ENCODE data around the gene SPTA1.
"Not testable (repeated sequence)": the region's sequence is repeated elsewhere in the genome, so short reads cannot be mapped to it uniquely, and the experiment has no call there.

The SPTA1 gene

GRCh38 chr1:158714754-158715153 lies 28.2 kb upstream of the SPTA1 start:
- Histone ChIP-seq H3K9me3 (ENCODE audit: control insufficient read depth, insufficient read depth, low read length) (no peaks in the 10 kb centered on the region), H3K27me3 (ENCODE audit: control insufficient read depth, insufficient read depth, low read length) (no peaks in the 10 kb centered on the region), H3K9ac (ENCODE audit: low read depth, low read length) (no peak overlapping the region), H3K36me3 (ENCODE audit: control insufficient read depth, insufficient read depth, low read length) (no peaks in the 10 kb centered on the region), H3K4me1 (ENCODE audit: control insufficient read depth, insufficient read depth, low read length) (no peaks in the 10 kb centered on the region), H3K27ac (ENCODE audit: low read depth, low read length) (no peak overlapping the region), H3K4me3 (ENCODE audit: low read depth, low read length) (no peak overlapping the region)

- Histone ChIP-seq H3K27ac (ENCODE audit: low read depth, low read length) (no peak overlapping the region), H3K9me3 (ENCODE audit: control insufficient read depth, insufficient read depth, low read length) (no peaks in the 10 kb centered on the region), H3K4me1 (ENCODE audit: control insufficient read depth, insufficient read depth, low read length) (no peaks in the 10 kb centered on the region), H3K4me3 (ENCODE audit: low read depth, low read length) (no peak overlapping the region), H3K36me3 (ENCODE audit: control insufficient read depth, insufficient read depth, low read length) (no peaks in the 10 kb centered on the region), H3K9ac (ENCODE audit: low read depth, low read length) (no peak overlapping the region), H3K27me3 (ENCODE audit: control insufficient read depth, insufficient read depth, low read length) (no peaks in the 10 kb centered on the region)
Measured at GRCh38 chr1:158711098-158711497, 24.6 kb upstream of the SPTA1 start.

- no peaks in the 10 kb centered on the region for H3K4me1 ChIP-seq (ENCODE audit: control insufficient read depth, insufficient read depth, low read length)
- no peak overlapping the region for H3K27ac ChIP-seq (ENCODE audit: low read depth, low read length)
- H3K27me3 ChIP-seq (ENCODE audit: control insufficient read depth, insufficient read depth, low read length), result no peaks in the 10 kb centered on the region
- no peak overlapping the region for H3K9ac ChIP-seq (ENCODE audit: low read depth, low read length)
- H3K4me3 ChIP-seq (ENCODE audit: low read depth, low read length), result no peak overlapping the region
- H3K36me3 ChIP-seq (ENCODE audit: control insufficient read depth, insufficient read depth, low read length), result no peaks in the 10 kb centered on the region
- H3K9me3 ChIP-seq (ENCODE audit: control insufficient read depth, insufficient read depth, low read length), result no peaks in the 10 kb centered on the region
Measured at GRCh38 chr1:158706096-158706495, 19.6 kb upstream of the SPTA1 start.

GRCh38 chr1:158700552-158700951 lies 14.0 kb upstream of the SPTA1 start, which contains the start of gene OR6K2:
Gene OR6K2 (minus strand): TSS chr1:158700652. CDS start chr1:158700652, 0 bp downstream.
- no peaks in the 10 kb centered on the region for H3K9me3 ChIP-seq (ENCODE audit: control insufficient read depth, insufficient read depth, low read length)
- H3K9ac ChIP-seq (ENCODE audit: low read depth, low read length), result no peak within 1 kb of the TSS
- no peak within 1 kb of the TSS for H3K27ac ChIP-seq (ENCODE audit: low read depth, low read length)
- no peaks in the 10 kb centered on the region for H3K36me3 ChIP-seq (ENCODE audit: control insufficient read depth, insufficient read depth, low read length)
- no peaks in the 10 kb centered on the region for H3K27me3 ChIP-seq (ENCODE audit: control insufficient read depth, insufficient read depth, low read length)
- no peak within 1 kb of the TSS for H3K4me3 ChIP-seq (ENCODE audit: low read depth, low read length)
- H3K4me1 ChIP-seq (ENCODE audit: control insufficient read depth, insufficient read depth, low read length), result no peaks in the 10 kb centered on the region

- Histone ChIP-seq H3K4me1 (ENCODE audit: control insufficient read depth, insufficient read depth, low read length) (no peaks in the 10 kb centered on the region), H3K9me3 (ENCODE audit: control insufficient read depth, insufficient read depth, low read length) (no peaks in the 10 kb centered on the region), H3K27me3 (ENCODE audit: control insufficient read depth, insufficient read depth, low read length) (no peaks in the 10 kb centered on the region), H3K27ac (ENCODE audit: low read depth, low read length) (no peak overlapping the region), H3K9ac (ENCODE audit: low read depth, low read length) (no peak overlapping the region), H3K4me3 (ENCODE audit: low read depth, low read length) (no peak overlapping the region), H3K36me3 (ENCODE audit: control insufficient read depth, insufficient read depth, low read length) (no peaks in the 10 kb centered on the region)
Measured at GRCh38 chr1:158694596-158694995, 8.1 kb upstream of the SPTA1 start.

- H3K9me3 ChIP-seq (ENCODE audit: control insufficient read depth, insufficient read depth, low read length), result no peaks in the 10 kb centered on the region
- H3K4me3 ChIP-seq (ENCODE audit: low read depth, low read length), result no peak overlapping the region
- H3K36me3 ChIP-seq (ENCODE audit: control insufficient read depth, insufficient read depth, low read length), result no peaks in the 10 kb centered on the region
- no peak overlapping the region for H3K27ac ChIP-seq (ENCODE audit: low read depth, low read length)
- no peaks in the 10 kb centered on the region for H3K27me3 ChIP-seq (ENCODE audit: control insufficient read depth, insufficient read depth, low read length)
- H3K4me1 ChIP-seq (ENCODE audit: control insufficient read depth, insufficient read depth, low read length), result no peaks in the 10 kb centered on the region
- no peak overlapping the region for H3K9ac ChIP-seq (ENCODE audit: low read depth, low read length)
Measured at GRCh38 chr1:158692356-158692755, 5.8 kb upstream of the SPTA1 start.

- no peaks in the 10 kb centered on the region for H3K4me1 ChIP-seq (ENCODE audit: control insufficient read depth, insufficient read depth, low read length)
- no peaks in the 10 kb centered on the region for H3K36me3 ChIP-seq (ENCODE audit: control insufficient read depth, insufficient read depth, low read length)
- H3K9me3 ChIP-seq (ENCODE audit: control insufficient read depth, insufficient read depth, low read length), result no peaks in the 10 kb centered on the region
- H3K9ac ChIP-seq (ENCODE audit: low read depth, low read length), result no peak overlapping the region
- H3K4me3 ChIP-seq (ENCODE audit: low read depth, low read length), result no peak overlapping the region
- H3K27ac ChIP-seq (ENCODE audit: low read depth, low read length), result no peak overlapping the region
- H3K27me3 ChIP-seq (ENCODE audit: control insufficient read depth, insufficient read depth, low read length), result no peaks in the 10 kb centered on the region
Measured at GRCh38 chr1:158691907-158692306, 5.4 kb upstream of the SPTA1 start.

GRCh38 chr1:158691149-158691548 lies 4.6 kb upstream of the SPTA1 start:
- H3K27ac ChIP-seq (ENCODE audit: low read depth, low read length); H3K9me3 ChIP-seq (ENCODE audit: control insufficient read depth, insufficient read depth, low read length); H3K4me3 ChIP-seq (ENCODE audit: low read depth, low read length); H3K36me3 ChIP-seq (ENCODE audit: control insufficient read depth, insufficient read depth, low read length); H3K9ac ChIP-seq (ENCODE audit: low read depth, low read length); H3K27me3 ChIP-seq (ENCODE audit: control insufficient read depth, insufficient read depth, low read length); H3K4me1 ChIP-seq (ENCODE audit: control insufficient read depth, insufficient read depth, low read length): not testable (repeated sequence)

GRCh38 chr1:158689875-158690274 lies 3.4 kb upstream of the SPTA1 start:
- Histone ChIP-seq H3K4me1 (ENCODE audit: control insufficient read depth, insufficient read depth, low read length) (no peaks in the 10 kb centered on the region), H3K36me3 (ENCODE audit: control insufficient read depth, insufficient read depth, low read length) (no peaks in the 10 kb centered on the region), H3K9me3 (ENCODE audit: control insufficient read depth, insufficient read depth, low read length) (no peaks in the 10 kb centered on the region), H3K27me3 (ENCODE audit: control insufficient read depth, insufficient read depth, low read length) (no peaks in the 10 kb centered on the region), H3K4me3 (ENCODE audit: low read depth, low read length) (no peak overlapping the region), H3K9ac (ENCODE audit: low read depth, low read length) (no peak overlapping the region), H3K27ac (ENCODE audit: low read depth, low read length) (no peak overlapping the region)

GRCh38 chr1:158689110-158689509 lies 2.6 kb upstream of the SPTA1 start:
- no peak overlapping the region for H3K27ac ChIP-seq (ENCODE audit: low read depth, low read length)
- H3K27me3 ChIP-seq (ENCODE audit: control insufficient read depth, insufficient read depth, low read length), result no peaks in the 10 kb centered on the region
- no peaks in the 10 kb centered on the region for H3K36me3 ChIP-seq (ENCODE audit: control insufficient read depth, insufficient read depth, low read length)
- H3K4me1 ChIP-seq (ENCODE audit: control insufficient read depth, insufficient read depth, low read length), result no peaks in the 10 kb centered on the region
- no peaks in the 10 kb centered on the region for H3K9me3 ChIP-seq (ENCODE audit: control insufficient read depth, insufficient read depth, low read length)
- H3K4me3 ChIP-seq (ENCODE audit: low read depth, low read length), result no peak overlapping the region
- no peak overlapping the region for H3K9ac ChIP-seq (ENCODE audit: low read depth, low read length)

GRCh38 chr1:158688343-158688742 lies 1.8 kb upstream of the SPTA1 start:
- not testable (repeated sequence) for H3K27me3 ChIP-seq (ENCODE audit: control insufficient read depth, insufficient read depth, low read length); H3K9ac ChIP-seq (ENCODE audit: low read depth, low read length); H3K36me3 ChIP-seq (ENCODE audit: control insufficient read depth, insufficient read depth, low read length); H3K27ac ChIP-seq (ENCODE audit: low read depth, low read length); H3K9me3 ChIP-seq (ENCODE audit: control insufficient read depth, insufficient read depth, low read length); H3K4me1 ChIP-seq (ENCODE audit: control insufficient read depth, insufficient read depth, low read length); H3K4me3 ChIP-seq (ENCODE audit: low read depth, low read length)

- H3K9me3 ChIP-seq (ENCODE audit: control insufficient read depth, insufficient read depth, low read length), result no peaks in the 10 kb centered on the region
- no peaks in the 10 kb centered on the region for H3K36me3 ChIP-seq (ENCODE audit: control insufficient read depth, insufficient read depth, low read length)
- H3K27ac ChIP-seq (ENCODE audit: low read depth, low read length), result no peak overlapping the region
- H3K9ac ChIP-seq (ENCODE audit: low read depth, low read length), result no peak overlapping the region
- H3K4me1 ChIP-seq (ENCODE audit: control insufficient read depth, insufficient read depth, low read length), result no peaks in the 10 kb centered on the region
- H3K4me3 ChIP-seq (ENCODE audit: low read depth, low read length), result no peak overlapping the region
- H3K27me3 ChIP-seq (ENCODE audit: control insufficient read depth, insufficient read depth, low read length), result no peaks in the 10 kb centered on the region
Measured at GRCh38 chr1:158687037-158687436, 522 bp upstream of the SPTA1 start.

Measured in HUES48 (cell line).